NCI-H1436 treated with DMSO at 0.1 percent for 48 hours (cell line): ENCODE measurements around the gene NPTXR.
"Not testable (repeated sequence)": the region's sequence is repeated elsewhere in the genome, so short reads cannot be mapped to it uniquely, and the experiment has no call there.

ENCODE experiments used
- DNase-seq: peaks from one replicate; lab custom pipeline; 2025; lab: John Stamatoyannopoulos, UW

Gene NPTXR

GRCh38 chr22:38831166-38831945 lies 12.5 kb downstream of the NPTXR start:
- no peak for DNase-seq

GRCh38 chr22:38830845-38831108 lies 13.1 kb downstream of the NPTXR start:
- DNase-seq: no peak

- no peak for DNase-seq
These were observed 13.6 kb downstream of the NPTXR start for GRCh38 chr22:38830026-38830844.

- DNase-seq: no peak
These were observed 14.3 kb downstream of the NPTXR start for GRCh38 chr22:38829485-38829884.

- DNase-seq: no peak
These were observed 15.1 kb downstream of the NPTXR start for GRCh38 chr22:38828616-38829205.

- no peak for DNase-seq
These were observed 15.6 kb downstream of the NPTXR start for GRCh38 chr22:38828191-38828590.

GRCh38 chr22:38827510-38827909 lies 16.3 kb downstream of the NPTXR start:
- DNase-seq: no peak

GRCh38 chr22:38826801-38827200 lies 17.0 kb downstream of the NPTXR start:
- DNase-seq: no peak

- no peak for DNase-seq
These were observed 17.4 kb downstream of the NPTXR start for GRCh38 chr22:38826386-38826785.

GRCh38 chr22:38824585-38824984 lies 19.2 kb downstream of the NPTXR start:
- DNase-seq: no peak

- DNase-seq: no peak
These were observed 20.2 kb downstream of the NPTXR start for GRCh38 chr22:38823637-38824036.

GRCh38 chr22:38823076-38823475 lies 20.8 kb downstream of the NPTXR start:
- no peak for DNase-seq

GRCh38 chr22:38820020-38820419 lies 23.8 kb downstream of the NPTXR start:
- no peak for DNase-seq

- no peak for DNase-seq
These were observed 24.4 kb downstream of the NPTXR start for GRCh38 chr22:38819387-38819940.

- no peak for DNase-seq
These were observed 26.6 kb downstream of the NPTXR start for GRCh38 chr22:38817196-38817595.

- no peak for DNase-seq
These were observed 28.0 kb downstream of the NPTXR start for GRCh38 chr22:38815842-38816241.

GRCh38 chr22:38811241-38811640 lies 32.6 kb downstream of the NPTXR start:
- DNase-seq: no peak

- DNase-seq: not testable (repeated sequence)
These were observed 38.7 kb downstream of the NPTXR start for GRCh38 chr22:38805041-38805593.

- DNase-seq: no peak
These were observed 41.1 kb downstream of the NPTXR start for GRCh38 chr22:38802671-38803121.

GRCh38 chr22:38799265-38800002 lies 44.4 kb downstream of the NPTXR start:
- no peak for DNase-seq

GRCh38 chr22:38798496-38798895 lies 45.3 kb downstream of the NPTXR start:
- DNase-seq: no peak
